EH (cell line): ENCODE results near the gene MISP3.

ENCODE experiments used
- DNase-seq: peaks from one replicate; pipeline ENCODE4 v3.0.0-alpha.2; 2015; ENCODE audit warnings: low read depth

The MISP3 gene

GRCh38 chr19:14102756-14103155 lies 30.2 kb downstream of the MISP3 start:
- DNase-seq: no peak

- no peak for DNase-seq
Observed at GRCh38 chr19:14103310-14103709, 30.7 kb downstream of the MISP3 start.

DNA sequence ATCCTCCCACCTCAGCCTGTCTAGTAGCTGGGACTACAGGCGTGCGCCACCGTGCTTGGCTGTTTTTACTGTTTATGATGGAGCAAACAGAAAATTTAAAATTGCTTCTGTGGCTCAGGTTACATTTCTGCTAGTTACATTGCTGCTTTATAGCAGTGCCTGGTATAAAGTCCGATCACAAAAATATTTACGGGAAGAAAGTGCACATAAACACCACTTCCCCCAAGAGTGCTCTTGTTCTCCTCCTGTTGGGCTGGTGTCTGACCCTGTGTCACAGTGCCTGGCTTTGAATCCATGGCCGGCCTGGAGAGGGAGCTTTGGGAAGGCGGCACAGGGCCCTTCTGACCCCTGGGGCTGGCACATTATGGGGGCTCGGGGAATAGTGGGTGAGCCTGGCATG lies 33.1 kb downstream of the MISP3 start:
- DNase-seq: no peak

- DNase-seq: no peak
Observed at GRCh38 chr19:14106840-14107239, 34.3 kb downstream of the MISP3 start.

DNA sequence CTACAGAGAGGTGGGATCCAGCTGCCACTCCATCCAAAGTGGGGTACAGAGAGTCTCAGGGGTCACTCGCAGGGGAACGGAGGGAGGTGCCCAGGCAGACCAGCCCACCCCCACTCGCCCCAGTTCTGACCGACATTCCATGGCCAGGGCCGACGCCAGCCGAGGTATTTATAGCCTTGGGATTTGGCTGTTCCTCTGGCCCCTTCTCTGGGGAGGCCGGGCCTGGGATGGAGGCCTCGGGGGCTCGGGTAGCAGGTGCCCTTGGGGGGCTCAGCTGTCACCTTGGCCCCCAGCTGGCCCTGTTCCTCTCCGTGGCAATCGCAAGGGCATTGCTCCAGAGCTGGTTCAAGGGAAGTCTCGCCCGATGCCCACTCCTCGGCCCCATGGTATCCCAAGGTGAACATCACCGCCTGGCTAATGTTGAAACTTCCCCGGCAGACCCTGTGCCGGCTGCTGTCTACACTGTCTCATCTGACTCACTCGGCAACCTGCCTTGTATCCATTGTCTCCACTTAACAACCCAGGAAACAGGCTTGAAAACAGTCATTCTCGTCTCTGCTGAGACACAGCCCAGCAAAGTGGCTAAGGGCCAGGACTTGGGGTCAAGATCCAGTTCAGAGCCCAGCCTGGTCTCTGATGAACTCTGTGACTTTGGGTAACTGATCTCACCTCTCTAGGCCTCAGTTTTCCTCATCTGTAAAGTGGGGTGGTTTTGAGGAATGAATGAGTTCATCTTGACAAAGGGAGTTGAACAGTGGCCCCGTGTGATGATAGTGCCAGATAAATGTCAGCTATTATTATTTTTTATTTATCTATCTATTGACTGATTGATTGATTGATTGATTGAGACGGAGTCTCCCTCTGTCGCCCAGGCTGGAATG lies 35.2 kb downstream of the MISP3 start:
- no peak for DNase-seq

GRCh38 chr19:14110650-14111049 lies 38.1 kb downstream of the MISP3 start:
- DNase-seq: no peak

DNA sequence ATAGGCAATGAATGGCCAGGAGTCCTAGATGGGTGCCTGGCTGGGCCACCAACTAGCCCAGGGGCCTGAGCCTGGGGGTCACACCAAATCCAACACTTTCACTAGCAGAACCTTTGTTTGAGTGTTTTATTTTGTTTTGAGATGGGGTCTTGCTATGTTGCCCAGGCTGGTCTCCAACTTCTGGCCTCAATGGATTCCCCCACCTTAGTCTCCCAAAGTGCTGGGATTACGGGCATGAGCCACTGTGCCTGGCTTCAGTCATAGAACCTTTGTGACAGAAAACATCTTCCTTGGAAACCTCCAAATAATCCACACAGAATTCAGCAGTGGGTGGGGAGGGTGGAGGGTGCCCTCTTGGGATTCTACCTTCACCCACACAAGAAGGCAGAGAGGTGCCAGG lies 38.9 kb downstream of the MISP3 start:
- no peak for DNase-seq

- DNase-seq: no peak
Observed at GRCh38 chr19:14112051-14112808, 39.6 kb downstream of the MISP3 start.

DNA sequence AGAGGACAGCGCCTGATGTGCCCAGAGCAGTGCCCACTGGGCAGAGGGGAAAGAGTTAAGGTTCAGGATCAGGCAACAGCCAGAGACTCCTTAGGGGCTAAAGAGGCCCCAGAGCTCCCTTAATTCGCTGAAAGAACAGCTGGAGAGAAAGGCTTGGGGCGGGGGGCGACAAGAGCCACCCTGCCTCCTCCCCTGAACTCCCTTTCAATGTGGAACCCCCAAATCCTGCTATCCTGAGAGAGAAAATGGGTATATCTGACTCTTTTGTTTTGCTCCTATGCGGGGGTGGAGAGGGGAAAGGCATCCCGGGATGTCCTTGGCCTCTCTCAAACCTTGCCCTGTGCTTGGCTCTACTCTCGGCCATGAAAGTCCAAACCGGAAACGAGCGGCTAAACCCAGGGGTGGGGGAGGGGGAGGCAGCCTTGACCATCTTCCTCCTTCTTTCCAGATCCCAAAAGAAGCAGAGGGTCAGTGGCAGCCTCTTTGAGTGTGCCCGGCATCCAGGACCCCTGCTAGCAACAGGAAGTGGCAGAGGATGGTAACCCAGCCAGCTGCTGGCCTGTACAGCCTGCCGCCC lies 40.3 kb downstream of the MISP3 start:
- DNase-seq: peak; percentile 52

DNA sequence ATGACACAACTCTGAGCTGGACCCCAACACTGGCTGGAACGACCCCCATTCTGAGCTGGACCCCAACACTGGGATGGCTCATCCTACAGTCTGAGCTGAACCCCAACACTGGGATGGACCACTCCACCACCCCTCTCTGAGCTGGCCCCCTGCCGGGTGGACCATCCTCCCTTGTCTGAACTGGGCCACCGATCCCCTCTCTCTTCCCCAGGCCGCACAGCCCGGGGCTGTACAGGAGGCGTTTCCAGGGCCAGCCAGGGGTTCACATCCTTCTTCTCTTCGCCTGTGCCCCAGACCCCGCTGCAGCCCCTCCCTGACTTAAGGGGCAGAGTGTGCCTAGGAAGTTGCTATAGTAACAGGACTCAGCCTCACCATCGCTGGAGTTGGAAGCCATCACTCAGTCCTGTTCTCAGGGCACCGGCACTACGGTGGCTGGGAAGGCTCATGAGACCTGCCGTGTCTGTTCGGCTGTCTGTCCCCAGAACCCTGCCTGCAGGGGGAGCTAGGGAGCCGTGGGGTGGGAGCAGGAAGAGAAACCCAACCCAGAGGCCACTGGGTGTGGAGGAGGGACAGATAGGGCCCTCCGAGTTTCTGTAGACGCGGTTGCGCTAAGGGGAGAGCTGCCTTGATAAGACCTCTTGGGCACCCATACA lies 41.3 kb downstream of the MISP3 start:
- no peak for DNase-seq

GRCh38 chr19:14114439-14114838 lies 41.9 kb downstream of the MISP3 start:
- no peak for DNase-seq

DNA sequence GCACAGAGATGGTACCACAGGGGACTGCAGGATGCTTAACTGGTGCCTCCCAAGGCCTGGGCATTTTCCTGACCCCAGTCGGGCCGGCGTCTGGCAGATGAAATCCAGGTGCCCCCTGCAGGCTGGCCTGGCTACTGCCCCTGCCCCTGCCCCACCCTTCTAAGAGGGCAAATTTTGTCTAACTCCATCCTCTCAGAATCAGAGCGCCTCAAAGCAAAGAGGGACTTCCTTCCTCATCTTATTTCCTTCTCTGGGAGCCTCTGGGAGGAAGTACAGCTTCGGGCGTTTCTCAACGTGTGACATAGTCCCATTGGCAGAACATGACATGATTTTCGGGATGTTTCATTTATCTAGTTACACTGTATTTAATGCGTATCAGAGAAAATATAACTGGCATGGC lies 42.3 kb downstream of the MISP3 start:
- DNase-seq: peak; percentile 29

- no peak for DNase-seq
Observed at GRCh38 chr19:14115756-14116155, 43.2 kb downstream of the MISP3 start.

GRCh38 chr19:14116525-14116917 lies 43.9 kb downstream of the MISP3 start:
- DNase-seq: no peak

DNA sequence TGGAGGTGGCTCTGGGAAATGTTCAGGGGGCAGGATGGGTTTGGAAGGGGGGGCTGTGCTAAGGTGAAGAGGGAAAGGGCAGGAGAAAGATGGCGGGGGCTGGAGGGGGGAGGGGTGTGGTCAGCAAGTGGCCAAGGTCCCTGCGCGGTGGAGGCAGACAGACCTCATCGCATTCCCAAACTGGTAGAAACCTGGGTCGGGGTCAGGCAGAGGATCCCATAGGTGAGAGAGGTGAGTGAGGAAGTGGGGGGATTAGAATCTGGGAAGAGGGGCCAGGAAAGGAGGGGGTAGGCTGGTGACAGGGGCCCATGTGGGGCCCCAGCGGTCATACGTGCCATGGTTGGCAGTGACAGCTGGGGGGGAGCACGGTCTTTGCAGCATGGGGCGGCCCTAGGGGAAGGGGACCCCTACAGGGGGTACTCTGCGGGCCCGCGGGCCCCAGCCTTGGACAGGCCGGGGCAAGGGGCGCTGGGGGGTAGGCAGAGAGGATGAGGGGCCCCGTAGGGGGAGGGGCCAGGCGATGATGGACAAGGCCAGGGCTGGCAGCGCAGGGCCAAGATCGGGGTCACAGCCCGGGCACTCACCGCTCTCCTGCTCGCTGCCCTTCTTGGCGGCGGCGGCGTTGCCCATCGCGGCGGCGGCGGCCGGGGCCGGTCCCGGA lies 44.5 kb downstream of the MISP3 start:
- no peak for DNase-seq

DNA sequence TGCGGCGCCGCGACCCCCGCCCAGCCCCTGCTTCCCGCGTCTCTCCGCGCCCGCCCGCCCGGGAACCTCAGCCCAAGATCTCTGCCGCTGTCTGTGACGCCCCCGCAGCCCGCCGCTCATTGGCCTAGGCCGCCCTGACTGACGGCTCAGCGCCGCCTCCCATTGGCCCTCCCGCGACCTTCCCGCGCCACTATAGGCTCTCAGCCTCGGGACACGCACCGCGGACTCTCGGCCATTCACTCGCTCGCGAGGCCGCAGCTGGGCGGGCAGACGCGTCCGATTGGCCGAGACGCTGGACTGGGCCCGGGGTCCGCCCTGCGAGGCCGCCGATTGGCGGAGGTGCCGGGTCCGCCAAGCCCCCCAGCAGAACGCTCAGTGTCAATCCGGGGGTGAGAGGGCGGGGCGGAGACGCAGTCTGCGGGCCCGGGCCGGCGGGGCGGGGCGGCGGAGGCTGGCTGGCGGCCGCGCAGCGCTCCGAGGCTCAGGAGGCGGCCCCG lies 45.1 kb downstream of the MISP3 start, which contains the start of gene PRKACA:
TSS of gene PRKACA (minus strand) at position 95 of the 497 bp plus-strand sequence. CDS start 215 bp downstream, outside the sequence.
- peak; percentile 99 for DNase-seq

GRCh38 chr19:14118165-14119051 lies 45.8 kb downstream of the MISP3 start:
- peak; percentile 72 for DNase-seq

GRCh38 chr19:14119146-14119545 lies 46.6 kb downstream of the MISP3 start:
- no peak for DNase-seq

DNA sequence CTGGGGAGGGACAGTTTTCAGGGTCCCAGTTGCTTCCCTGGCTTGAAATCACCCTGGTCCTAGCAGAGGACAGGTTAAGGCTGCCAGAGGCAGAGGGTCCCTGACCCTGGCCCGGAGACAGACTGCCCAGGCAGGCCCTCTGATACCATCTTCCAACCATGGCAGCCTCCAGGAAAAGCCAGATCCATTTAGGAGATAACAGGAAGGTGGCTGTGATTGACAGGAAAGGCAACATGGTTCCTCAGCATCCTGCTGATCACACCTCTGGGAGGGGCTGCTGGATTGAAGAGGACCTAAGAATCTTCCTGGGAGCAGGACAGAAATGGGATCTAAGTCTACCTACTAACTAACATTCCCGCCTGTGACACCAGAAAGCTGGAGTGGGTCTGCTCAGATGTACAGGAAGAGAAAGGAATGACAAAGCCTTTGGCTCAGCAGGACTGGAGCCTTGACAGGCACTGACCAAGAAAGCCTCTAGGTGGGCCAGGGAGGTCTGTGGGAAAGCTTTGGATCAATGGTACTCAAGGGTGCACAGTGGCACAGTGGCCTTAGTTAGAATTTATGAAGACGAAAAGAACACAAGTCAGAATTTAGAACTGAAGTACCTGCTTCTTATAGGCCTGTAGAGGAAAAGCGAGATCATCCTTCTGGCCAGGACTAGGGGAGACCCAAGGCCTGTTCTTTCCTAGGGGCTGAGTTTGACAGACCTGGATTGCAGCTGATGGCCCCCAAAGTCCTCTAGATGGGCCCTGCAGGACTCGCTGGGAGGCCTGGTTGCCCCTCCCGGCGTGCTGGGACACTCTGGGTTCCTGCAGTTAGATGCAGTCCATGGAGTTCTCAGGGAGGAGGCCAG lies 47.3 kb downstream of the MISP3 start:
- DNase-seq: no peak

DNA sequence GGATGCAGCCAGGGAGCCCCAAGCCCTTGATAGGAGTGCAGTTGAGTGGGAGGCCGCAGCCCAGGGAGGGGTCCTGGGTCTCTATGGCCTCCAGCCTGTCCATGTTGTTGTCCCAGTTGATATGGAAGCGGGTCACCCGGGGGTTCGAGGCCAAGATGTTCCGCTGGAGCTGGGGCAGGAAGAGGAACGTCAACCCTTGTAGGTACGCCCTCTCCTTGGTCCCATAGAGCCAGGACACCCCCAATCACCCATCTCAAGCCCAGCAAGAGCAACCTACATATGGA lies 47.9 kb downstream of the MISP3 start:
- no peak for DNase-seq
